ENCODE data around the gene CAMK2B.
A peak's percentile ranks its signal among the peaks of the same experiment; 100 is the strongest.
"Not testable (repeated sequence)": the region's sequence is repeated elsewhere in the genome, so short reads cannot be mapped to it uniquely, and the experiment has no call there.

CAMK2B gene

DNA sequence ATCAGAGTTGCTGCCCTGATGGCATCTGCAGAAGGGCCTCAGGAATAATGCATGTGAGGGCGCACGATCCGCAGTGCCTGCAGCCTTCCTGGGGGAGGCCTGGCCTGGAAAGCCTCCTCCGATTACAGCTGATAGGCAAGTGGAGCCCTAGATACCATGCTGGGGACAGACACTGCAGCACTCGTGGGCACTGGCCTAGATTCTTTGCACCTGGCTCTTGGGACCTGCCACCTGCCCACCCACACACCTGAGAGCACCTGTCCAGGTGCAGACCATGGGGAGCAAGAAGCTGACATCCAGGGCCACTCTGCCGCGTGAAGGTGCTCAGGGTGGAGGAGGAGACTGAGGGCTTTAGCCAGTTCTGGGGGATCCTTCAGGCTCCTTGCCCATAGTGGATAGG is 109.9 kb downstream of the CAMK2B start:
- no peak for DNase-seq (ENCODE audit: low read depth)

GRCh38 chr7:44213877-44214388 is 111.5 kb downstream of the CAMK2B start:
- DNase-seq (ENCODE audit: low read depth) = no peak

DNA sequence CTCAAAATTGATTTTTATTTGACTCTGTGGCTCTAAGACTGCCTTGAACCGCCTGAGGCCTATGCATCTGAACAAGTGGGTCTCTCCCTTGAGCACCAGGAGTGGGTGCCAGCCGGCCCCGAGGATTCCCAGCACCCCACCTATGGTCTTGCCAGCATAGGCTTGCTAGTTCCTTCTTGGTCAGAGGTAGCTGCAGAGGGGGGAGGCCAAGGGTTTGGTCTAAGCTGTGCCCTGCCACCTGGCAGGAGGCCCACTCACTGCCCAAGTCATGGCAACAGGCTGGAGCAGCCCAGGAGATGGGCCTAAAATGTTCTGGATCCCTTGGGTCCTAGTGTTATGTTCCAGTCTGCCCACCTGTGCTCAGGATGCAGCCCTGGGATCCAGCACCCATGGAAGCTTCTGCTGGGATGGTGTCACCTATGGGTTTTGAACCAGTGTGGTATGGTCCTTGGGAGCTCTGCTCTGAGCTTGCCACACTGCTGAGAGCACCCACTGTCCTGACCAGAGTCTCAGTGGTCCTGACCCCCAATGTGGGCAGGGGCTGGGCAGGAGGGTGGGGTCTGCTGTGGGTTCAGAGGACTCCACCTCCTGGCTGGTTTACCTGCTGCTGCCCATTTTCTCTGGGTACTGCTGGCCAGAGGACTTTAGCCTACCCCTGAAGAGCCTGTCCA is 112.1 kb downstream of the CAMK2B start:
- no peak for DNase-seq (ENCODE audit: low read depth)

GRCh38 chr7:44212581-44213184 is 112.7 kb downstream of the CAMK2B start:
- DNase-seq (ENCODE audit: low read depth) = no peak

GRCh38 chr7:44212018-44212417 is 113.4 kb downstream of the CAMK2B start:
- DNase-seq (ENCODE audit: low read depth) = no peak

DNA sequence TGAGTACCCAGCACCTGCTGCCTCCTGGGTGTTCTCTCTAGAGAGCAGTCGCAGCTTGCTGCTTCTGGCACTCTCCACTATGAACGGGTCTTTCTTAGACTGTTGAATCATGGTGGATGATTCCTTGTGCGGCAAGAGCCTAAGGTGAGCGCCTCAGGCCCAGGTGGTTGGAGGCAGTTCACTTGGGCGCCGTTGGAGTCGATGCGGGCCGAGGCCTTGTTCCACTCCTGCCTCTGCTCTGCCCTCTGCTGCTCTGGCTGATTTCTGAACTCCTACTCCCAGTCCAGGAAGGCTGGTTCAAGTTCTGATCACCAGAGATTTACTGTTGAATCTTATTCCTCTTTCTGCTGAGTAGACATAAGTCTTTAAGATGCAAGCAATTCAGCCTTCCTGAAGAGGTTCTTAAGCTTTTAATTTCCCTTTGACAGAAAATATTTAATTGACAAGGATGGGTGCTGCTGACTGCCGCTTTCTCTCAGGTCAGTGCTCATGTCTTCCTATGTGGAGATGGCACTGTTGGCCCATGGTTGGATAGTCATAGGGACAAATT is 114.2 kb downstream of the CAMK2B start:
- no peak for DNase-seq (ENCODE audit: low read depth)

- no peak for DNase-seq (ENCODE audit: low read depth)
These were observed 115.3 kb downstream of the CAMK2B start for GRCh38 chr7:44210107-44210506.

DNA sequence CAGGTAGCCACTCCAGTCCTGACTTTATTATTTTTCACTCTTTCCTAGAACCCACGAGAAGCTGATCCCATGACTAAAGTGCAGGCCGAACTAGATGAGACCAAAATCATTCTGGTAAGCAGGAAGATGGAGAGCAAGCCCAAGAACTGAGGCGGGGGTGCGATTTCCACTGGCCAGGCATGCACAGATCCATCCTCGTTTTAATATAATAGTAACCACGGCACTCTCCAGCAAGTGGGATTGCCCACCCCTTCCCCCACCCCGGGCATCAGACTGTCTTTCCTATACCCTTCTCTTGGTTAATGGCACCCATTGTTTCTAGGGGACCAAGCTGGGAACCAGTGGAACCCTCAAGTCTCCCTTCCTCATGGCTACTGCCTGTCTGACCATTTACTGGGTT is 117.3 kb downstream of the CAMK2B start:
- DNase-seq (ENCODE audit: low read depth) = no peak

- no peak for DNase-seq (ENCODE audit: low read depth)
These were observed 119.4 kb downstream of the CAMK2B start for GRCh38 chr7:44206008-44206407.

- DNase-seq (ENCODE audit: low read depth) = no peak
These were observed 123.6 kb downstream of the CAMK2B start for GRCh38 chr7:44201813-44202212.

DNA sequence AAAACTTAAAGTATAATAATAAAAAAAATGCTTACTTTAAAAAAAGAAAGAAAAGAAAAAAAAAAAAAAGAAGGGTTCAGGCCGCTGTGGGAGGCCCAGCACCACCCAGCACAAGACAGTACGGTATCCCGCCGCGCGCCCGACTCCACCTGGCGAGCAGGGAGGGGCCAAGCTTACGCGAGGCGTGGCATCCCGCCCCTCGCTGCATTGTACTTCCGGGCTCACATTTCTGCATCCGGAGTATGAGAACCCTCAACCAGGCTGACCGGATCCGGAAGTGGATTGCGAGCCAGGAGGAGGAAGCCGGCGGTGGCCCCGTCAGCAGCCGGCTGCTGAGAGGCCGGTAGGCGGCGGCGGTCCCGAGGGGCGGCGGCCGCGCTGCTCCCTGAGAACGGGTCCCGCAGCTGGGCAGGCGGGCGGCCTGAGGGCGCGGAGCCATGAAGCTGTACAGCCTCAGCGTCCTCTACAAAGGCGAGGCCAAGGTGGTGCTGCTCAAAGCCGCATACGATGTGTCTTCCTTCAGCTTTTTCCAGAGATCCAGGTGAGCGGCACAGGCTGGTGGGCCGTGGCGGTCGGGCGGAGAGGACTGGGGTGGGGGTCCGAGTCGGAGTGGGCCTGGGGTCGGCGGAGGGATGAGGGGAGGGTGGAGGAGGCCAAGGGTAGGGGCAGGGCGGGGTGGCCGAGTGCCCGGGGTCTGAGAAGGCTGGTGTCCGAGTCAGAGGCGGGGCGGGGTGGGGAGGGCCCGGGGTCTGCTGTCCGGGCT is 124.5 kb downstream of the CAMK2B start, which contains the start of gene YKT6:
Gene YKT6, plus strand, starts transcription at position 280 of the 763 bp plus-strand sequence. Its CDS starts 158 bp downstream, at position 438.
- peak; percentile 88 for DNase-seq (ENCODE audit: low read depth)

DNA sequence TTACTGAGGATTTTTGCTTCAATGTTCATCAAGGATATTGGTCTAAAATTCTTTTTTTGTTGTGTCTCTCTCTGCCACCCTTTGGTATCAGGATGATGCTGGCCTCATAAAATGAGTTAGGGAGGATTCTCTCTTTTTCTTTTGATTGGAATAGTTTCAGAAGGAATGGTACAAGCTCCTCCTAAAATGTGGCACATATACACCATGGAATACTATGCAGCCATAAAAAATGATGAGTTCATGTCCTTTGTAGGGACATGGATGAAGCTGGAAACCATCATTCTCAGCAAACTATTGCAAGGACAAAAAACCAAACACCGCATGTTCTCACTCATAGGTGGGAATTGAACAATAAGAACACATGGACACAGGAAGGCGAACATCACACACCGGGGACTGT is 125.2 kb downstream of the CAMK2B start:
- DNase-seq (ENCODE audit: low read depth) = not testable (repeated sequence)

DNA sequence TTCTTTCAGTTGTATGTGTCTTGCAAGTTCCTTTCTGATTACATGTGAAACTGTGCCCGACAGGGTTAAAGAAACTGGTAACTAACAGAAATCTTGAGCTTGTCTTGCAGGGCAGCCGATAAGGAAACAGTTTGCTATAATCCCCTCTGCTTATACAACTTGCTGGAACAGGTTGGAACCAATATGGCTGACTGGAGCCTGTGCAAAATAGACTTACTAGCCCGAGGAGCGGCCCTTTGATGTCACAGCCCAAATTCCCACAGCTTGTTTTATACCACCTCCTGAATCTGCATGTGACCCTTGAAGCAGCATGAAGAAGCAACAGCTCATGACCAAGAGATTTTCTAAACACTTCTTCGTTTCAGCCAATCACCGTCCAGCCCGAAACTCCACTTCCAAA is 127.9 kb downstream of the CAMK2B start:
- no peak for DNase-seq (ENCODE audit: low read depth)

GRCh38 chr7:44196450-44196872 is 128.9 kb downstream of the CAMK2B start:
- DNase-seq (ENCODE audit: low read depth) = no peak

DNA sequence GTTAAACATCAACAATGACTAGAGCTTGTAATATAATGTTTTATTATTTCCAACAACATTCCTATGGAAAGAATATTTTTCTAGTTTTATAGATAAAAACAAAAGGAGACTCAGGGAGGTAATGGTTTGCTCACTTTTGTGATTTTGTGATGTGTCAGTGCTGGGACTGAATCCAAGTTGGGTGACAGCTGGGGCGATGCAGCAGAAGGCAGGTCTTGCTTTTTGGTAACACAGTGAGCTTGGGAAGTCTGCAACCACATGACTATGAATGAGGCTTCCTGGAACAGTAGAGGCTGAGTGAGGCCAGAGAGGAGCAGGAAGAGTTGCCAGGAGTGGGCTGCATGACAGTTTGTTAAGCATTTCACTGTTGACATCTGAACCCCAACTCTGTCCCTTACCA is 129.5 kb downstream of the CAMK2B start:
- no peak for DNase-seq (ENCODE audit: low read depth)

GRCh38 chr7:44194562-44195145 is 130.7 kb downstream of the CAMK2B start:
- DNase-seq (ENCODE audit: low read depth) = no peak

- DNase-seq (ENCODE audit: low read depth) = no peak
These were observed 131.3 kb downstream of the CAMK2B start for GRCh38 chr7:44194069-44194468.

DNA sequence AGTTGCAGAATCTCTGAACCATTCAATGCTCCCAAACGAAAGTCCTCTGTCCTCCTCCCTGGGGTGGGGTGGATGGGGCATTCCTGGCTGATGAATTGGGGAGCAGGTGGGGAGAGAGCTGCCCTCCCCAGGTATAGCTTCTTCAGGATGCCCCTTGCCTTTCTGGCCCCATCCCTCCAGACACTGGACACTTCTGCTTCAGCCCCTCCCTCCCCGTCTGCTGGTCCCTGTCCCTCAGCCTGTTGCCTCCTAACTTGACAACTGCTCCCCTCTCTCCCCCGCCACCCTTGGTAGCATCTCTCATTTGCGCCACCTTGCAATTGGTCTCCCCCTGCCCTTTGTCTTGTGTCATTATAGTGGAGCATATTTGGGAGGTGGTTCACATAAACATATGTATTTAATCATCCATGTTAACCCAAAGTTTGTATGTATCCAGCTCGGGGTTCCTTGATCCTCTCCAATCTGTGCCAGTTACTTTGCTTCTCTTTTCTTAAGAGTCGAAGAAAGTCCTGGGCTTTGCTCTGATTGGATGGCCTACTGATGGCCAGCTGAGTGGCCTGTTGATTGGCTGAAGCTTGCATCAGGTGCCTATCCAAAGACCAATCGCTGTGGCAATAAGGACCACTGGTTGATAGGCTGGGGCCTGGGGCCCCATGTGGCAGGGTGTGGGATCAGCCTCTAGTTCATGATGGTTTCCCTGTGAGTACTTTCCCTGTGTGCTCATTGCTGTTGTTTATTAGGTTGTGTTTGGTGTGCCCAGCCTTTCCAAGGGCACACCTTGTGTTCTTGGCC is 132.2 kb downstream of the CAMK2B start:
- DNase-seq (ENCODE audit: low read depth) = no peak

GRCh38 chr7:44191171-44191570 is 134.2 kb downstream of the CAMK2B start:
- DNase-seq (ENCODE audit: low read depth) = no peak

DNA sequence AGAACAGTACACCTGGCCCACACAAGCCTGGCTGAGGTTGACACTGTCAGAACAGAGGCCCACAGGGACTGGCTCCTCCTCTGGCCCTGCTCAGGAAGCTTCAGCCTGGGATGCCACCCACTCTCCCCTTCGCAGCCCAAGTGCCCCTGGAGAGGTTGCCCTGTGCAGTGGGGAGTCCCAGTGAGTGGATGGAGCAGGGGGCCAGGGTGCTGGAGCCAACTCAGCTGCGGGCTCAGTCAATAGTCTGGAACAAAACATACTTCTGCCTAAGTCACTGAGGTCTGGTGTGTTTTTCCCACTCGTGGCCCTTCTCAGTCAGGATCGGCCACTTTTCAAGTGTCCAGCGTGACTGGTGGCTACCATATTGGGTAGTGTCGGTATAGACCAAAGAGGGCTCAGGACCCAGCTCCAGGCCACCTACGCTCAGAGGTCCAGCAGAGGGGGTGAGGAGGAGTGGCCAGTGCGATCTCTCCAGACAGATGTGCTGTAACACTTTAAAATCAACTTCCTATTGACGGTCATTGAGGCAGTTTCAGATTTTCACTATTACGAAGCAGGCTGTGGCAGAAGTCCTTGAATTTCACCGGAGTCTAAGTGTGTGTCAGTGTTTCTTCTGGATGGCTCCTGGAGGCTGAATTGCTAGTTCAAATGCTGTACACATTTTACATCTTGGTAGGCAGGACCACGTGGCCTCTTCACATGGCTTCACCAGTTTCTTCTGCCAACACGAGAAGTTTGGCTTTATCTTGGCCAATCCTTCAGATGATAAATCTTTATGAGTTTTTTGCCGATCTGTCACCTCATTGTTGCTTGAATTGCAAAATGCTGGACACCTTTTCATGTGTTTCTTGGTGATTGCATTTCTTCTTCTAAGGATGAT is 135.2 kb downstream of the CAMK2B start:
- DNase-seq (ENCODE audit: low read depth) = no peak
